Forelimb muscle (tissue), 1 donor: Measurements from ENCODE around the gene TNFAIP8. TPM values are rescaled to one million over a fixed set of nuclear protein-coding genes. Genes with fewer than 3 reads are reported as not detected.
"Not testable (repeated sequence)": the region's sequence is repeated elsewhere in the genome, so short reads cannot be mapped to it uniquely, and the experiment has no call there.

Experiments
- DNase-seq: peaks from one replicate; pipeline ENCODE4 v3.0.0-alpha.2; 2013; ENCODE audit warnings: low read depth
- polyA plus RNA-seq: library from polyadenylated mRNA; unstranded; fragments of 120-200 nt; gene quantifications from one replicate; pipeline ENCODE4 v1.2.1, GENCODE V29; 2013; ENCODE audit not compliant: insufficient read length

The TNFAIP8 gene
- polyA plus RNA-seq, 1 donor, result 9.4 TPM

DNA sequence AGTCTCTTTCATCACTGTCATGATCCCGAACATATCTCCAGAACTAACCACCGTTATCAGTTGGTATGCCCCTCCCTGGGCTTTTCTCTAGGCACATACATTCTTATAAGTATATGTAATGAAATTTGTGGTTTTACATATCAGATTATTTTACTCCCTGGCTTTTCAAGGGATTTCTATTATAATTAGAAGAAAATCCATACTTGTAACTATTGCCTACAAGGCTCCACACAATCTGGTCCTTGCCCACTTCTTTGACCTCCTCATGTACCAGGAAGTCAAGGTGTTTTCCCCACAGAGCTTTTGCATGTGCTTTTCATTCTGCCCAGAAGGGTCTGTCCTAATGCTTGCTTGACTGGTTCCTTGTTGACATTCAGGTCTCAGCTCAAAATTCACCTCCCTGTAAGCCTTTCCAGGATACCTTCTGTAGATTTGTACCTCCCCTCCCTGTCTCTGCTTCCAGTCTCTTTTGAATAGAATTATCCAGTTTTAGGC lies 62.8 kb downstream of the TNFAIP8 start:
- no peak for DNase-seq

DNA sequence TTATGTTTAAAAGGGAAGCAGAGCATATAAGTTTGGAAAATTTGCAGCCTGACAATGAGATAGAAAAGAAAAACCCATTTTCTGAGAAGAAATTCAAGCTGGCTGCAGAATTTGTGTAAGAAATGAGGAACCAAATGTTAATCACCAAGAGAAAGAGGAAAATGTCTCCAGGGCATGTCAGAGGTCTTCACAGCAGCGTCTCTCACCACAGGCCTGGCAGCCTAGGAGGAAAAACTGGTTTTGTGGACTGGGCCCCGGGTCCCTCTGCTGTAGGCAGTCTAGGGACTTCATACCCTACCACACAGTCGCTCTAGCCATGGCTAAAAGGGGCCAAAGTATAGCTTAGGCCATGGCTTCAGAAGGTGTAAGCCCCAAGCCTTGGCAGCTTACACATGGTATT lies 64.3 kb downstream of the TNFAIP8 start:
- DNase-seq, result no peak

DNA sequence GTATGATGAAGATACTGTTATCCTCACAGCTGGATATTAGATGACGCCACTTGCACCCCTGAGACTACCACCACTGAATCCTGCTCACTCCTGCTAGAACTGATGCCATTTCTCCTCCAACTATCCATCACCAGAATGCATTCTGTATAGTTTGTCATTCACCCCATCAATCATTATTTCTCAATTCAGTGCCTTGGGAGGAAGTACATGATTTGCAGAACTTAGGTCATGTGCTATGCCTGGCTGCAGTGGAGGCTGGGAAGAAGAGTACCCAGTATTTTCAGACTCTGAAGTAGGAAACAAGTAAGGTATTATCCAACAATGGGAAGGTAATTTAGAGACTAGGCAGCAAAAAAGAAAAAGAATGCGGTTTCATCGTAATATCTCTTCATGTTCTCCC lies 70.2 kb downstream of the TNFAIP8 start:
- DNase-seq, result no peak

GRCh38 chr5:119427060-119427459 lies 71.2 kb downstream of the TNFAIP8 start:
- DNase-seq, result no peak

DNA sequence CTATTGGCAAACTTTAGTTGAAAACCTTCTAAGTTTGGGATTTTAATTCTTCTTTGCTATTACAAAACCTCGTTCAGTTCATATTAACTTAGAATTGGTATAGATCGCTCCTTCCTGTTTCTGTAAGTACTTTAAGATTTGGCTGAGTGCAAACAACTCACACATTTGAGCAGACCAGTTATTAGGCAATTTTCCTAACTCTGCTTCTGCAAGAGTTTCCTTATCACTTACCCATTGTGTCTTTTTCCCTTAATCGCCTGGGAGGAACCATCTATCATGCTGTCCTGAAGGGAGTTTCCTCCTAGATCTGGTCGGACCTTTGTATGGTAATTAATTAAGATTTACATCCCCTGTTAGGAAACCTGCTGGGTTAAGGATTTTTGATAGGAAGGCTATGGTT lies 71.8 kb downstream of the TNFAIP8 start:
- DNase-seq, result not testable (repeated sequence)

DNA sequence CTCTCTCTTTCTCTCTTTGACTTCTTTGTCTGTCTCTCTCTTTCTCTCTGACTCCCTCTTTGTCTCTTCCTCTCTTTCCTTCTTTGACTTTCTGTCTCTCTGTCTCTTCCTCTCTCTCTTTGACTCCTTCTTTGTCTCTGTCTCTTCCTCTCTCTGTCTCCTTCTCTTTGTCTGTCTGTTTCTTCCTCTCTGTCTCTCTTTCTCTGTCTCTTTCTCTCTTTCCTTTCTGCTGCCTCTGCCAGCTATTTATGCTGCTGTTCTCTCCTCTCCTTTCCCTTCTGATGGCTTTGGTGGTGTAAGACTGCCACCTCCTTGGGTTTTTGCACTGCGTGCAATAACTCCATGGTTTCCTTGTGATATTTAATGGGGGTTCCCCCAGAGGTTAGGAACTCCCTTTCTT lies 72.3 kb downstream of the TNFAIP8 start:
- not testable (repeated sequence) for DNase-seq

DNA sequence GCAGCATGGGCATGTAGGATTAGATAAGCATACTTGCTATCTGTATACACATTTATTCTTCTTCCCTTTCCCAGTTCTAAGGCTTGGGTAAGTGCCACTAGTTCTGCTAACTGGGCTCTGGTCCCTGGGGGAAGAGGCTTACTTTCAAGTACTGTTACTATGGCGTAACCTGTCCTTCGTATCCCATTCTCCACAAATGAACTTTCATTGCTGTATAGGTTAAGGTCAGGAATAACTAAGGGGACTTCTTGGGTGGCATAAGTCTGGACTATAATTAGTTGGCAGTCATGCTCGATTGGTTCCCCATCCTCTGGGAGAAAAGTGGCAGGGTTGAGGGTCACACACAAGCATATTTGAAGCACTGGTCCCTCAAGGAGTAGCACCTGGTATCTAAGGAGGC lies 72.8 kb downstream of the TNFAIP8 start:
- DNase-seq, result not testable (repeated sequence)

- DNase-seq, result not testable (repeated sequence)
These were observed 76.9 kb downstream of the TNFAIP8 start for GRCh38 chr5:119432674-119433237.

GRCh38 chr5:119435436-119436132 lies 79.8 kb downstream of the TNFAIP8 start:
- DNase-seq, result no peak

DNA sequence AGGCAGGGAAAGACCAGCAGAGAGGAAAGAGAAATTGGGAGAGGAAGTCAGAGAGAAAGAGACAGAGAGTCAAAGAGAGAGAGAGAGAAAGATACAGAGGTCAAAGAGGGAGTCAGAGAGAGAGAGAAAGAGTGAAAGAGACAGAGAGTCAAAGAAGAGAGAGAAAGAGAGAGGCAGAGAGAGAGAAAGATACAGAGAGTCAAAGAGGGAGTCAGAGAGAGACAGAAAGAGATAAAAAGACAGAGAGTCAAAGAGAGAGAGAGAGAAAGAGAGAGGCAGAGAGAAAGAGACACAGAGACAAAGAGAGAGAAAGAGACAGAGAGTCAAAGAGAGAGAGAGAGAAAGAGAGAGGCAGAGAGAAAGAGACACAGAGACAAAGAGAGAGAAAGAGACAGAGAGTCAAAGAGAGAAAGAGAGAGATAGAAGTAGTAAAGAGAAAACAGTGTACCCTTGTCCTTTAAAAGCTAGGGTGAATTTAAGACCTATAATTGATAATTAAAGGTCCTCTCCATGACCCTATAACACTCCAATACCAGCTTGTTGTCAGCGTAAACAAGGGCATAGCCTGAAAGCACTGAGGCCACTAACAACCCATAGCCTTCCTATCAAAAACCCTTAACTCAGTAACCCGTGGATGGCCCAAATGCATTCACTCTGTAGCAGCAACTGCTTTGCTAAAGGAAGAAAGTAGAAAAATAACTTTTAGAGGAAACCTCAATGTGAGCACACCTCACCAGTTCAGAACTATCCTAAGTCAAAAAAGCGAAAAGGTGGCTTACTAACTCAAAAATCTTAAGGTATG lies 82.2 kb downstream of the TNFAIP8 start:
- not testable (repeated sequence) for DNase-seq

- DNase-seq, result not testable (repeated sequence)
These were observed 82.7 kb downstream of the TNFAIP8 start for GRCh38 chr5:119438587-119438917.

DNA sequence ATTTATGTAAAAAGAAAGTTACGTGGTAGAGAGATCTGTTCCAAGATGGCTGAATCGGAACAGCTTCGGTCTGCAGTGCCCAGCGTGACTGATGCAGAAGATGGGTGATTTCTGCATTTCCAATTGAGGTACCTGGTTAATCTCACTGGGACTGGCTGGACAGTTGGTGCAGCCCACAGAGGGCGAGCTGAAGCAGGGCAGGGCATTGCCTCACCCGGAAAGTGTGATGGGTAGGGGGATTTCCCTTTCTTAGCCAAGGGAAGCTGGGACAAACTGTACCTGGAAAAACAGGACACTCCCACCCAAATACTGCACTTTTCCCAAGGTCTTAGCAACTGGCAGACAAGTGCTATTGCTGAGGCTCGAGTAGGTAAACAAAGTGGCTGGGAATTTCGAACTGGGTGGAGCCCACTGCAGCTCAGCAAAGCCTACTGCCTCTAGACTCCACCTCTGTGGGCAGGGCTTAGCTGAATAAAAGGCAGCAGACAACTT lies 83.4 kb downstream of the TNFAIP8 start:
- no peak for DNase-seq

DNA sequence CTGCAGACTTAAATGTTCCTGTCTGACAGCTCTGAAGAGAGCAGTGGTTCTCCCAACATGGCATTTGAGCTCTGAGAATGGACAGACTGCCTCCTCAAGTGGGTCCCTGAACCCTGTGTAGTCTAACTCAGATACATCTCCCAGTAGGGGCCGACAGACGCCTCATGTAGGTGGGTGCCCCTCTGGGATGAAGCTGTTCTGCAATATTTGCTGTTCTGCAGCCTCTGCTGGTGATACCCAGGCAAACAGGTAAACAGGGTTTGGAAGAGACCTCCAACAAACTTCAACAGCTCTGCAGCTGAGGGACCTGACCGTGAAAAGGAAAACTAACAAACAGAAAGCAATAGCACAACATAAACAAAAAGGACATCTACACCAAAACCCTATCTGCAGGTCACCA lies 83.8 kb downstream of the TNFAIP8 start:
- not testable (repeated sequence) for DNase-seq

DNA sequence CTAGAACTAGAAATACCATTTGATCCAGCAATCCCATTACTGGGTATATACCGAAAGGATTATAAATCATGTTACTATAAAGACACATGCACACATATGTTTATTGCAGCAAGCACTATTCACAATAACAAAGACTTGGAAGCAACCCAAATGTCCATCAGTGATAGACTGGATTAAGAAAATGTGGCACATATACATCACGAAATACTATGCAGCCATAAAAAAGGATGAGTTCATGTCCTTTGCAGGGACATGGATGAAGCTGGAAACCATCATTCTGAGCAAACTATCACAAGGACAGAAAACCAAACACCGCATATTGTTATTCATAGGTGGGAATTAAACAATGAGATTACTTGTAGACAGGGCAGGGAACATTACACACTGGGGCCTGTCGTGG lies 88.8 kb downstream of the TNFAIP8 start:
- not testable (repeated sequence) for DNase-seq

DNA sequence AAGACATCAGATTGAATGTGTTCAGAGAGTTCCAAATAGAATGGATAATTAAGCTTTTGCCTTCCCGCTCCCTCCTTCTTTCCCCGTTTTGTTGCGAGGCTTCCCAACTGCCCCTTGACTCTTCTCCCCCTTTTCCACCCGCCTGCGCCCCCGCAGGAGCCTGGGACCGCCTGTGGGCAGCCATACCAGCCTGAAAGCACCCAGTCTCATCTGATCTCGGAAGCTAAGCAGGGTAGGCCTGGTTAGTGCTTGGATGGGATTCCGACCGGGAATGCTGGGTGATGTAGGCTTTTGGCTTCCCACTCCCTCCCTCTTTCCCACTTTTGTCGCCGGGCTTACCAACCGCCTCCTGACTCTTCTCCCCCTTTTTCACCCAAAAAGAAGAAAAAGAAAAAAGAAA lies 89.7 kb downstream of the TNFAIP8 start:
- no peak for DNase-seq

Other genes with a start within 250 kb of the TNFAIP8 start
- 60.7 TPM for gene HSD17B4, start 96.5 kb downstream of the TNFAIP8 start, polyA plus RNA-seq